Bronchial epithelial cell (primary cell): Measurements from ENCODE around the gene HOXC10. TPM values are rescaled to one million over a fixed set of nuclear protein-coding genes. Genes with fewer than 3 reads are reported as not detected.

Source experiments
- DNase-seq: peaks from one replicate; pipeline ENCODE4 v3.0.0-alpha.2; 2010; ENCODE audit warnings: low read depth
- FAIRE-seq: peaks from 2 replicates; lab custom pipeline; 2011; peaks lifted over from hg19 to GRCh38; lab: Jason Lieb, UNC
- H3K27me3 ChIP-seq: 2 replicates; pipeline ENCODE4 v1.5.1; 2011; ENCODE audit warnings: low read length; ENCODE audit not compliant: control insufficient read depth, insufficient read depth
- H3K36me3 ChIP-seq: 2 replicates; pipeline ENCODE4 v1.5.1; 2011; ENCODE audit warnings: low read length; ENCODE audit not compliant: control insufficient read depth, insufficient read depth
- H3K4me3 ChIP-seq: 2 replicates; pipeline ENCODE4 v1.5.1; 2011; ENCODE audit warnings: mild to moderate bottlenecking, low read depth, low read length, control low read depth
- total RNA-seq: library from RNA; depleted of rRNA; stranded (reverse); fragments of >200 nt; gene quantifications from 2 replicates; pipeline ENCODE4 v1.2.1, GENCODE V29; 2014
- TF ChIP-seq, protein P1 (sequence below): IDR thresholded peaks from 2 replicates; pipeline ENCODE4 v1.5.1; 2011; ENCODE audit warnings: mild to moderate bottlenecking, moderate library complexity, low read length, control low read depth, inconsistent platforms; ENCODE audit not compliant: insufficient read depth, severe bottlenecking

Gene HOXC10
- total RNA-seq, 1 donor from 2014 or later, result not detected

DNA sequence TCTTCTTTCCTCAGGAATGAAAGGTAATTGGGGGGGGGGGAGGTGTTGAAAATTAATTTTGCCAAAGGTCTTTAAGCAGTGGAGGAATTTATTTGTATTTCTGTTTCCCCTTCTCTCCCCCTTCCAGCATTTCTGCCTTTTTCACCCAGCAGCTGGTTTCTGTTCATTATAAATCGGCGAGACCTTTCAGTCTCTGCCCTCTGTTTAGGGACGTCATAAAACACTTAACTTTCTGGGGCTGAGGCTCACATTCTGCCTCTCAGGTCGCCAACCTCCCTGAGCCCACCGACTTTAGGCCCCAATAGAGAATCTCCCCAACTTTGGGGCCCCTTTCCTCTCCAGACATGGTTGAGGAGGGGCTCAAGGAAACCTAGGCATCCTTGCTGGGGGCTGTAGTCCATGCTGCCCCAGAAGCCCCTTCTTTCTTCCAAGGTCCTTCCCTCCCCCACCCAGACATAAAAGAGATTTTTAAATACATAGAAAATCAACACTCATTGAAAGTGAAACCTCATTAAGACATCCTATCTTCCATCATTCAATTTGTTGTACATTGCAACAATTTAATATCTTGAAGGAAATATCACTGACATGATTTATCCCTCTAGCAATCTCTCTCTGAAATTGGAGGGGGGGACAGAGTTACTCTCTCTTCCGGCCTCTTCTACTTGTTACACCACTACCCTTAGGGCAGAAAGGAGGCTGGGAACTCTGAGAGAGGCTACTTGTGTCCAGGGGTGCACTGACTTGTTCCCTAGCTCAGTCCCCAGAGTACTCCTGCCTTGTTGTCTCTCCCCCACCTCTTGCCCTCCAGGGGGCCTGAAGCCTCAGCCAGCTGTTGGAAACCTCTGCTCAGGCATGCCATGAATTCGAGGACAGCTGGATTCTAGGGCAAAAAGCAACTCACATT lies 40.8 kb downstream of the HOXC10 start:
- no peaks in the 10 kb centered on the region for H3K36me3 ChIP-seq
- TF ChIP-seq, protein P1, sequence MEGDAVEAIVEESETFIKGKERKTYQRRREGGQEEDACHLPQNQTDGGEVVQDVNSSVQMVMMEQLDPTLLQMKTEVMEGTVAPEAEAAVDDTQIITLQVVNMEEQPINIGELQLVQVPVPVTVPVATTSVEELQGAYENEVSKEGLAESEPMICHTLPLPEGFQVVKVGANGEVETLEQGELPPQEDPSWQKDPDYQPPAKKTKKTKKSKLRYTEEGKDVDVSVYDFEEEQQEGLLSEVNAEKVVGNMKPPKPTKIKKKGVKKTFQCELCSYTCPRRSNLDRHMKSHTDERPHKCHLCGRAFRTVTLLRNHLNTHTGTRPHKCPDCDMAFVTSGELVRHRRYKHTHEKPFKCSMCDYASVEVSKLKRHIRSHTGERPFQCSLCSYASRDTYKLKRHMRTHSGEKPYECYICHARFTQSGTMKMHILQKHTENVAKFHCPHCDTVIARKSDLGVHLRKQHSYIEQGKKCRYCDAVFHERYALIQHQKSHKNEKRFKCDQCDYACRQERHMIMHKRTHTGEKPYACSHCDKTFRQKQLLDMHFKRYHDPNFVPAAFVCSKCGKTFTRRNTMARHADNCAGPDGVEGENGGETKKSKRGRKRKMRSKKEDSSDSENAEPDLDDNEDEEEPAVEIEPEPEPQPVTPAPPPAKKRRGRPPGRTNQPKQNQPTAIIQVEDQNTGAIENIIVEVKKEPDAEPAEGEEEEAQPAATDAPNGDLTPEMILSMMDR, result no peak
- FAIRE-seq, result no peak
- H3K27me3 ChIP-seq, result peaks cover 75% of the 10 kb centered on the region
- H3K4me3 ChIP-seq, result no peak overlapping the region
- no peak for DNase-seq

DNA sequence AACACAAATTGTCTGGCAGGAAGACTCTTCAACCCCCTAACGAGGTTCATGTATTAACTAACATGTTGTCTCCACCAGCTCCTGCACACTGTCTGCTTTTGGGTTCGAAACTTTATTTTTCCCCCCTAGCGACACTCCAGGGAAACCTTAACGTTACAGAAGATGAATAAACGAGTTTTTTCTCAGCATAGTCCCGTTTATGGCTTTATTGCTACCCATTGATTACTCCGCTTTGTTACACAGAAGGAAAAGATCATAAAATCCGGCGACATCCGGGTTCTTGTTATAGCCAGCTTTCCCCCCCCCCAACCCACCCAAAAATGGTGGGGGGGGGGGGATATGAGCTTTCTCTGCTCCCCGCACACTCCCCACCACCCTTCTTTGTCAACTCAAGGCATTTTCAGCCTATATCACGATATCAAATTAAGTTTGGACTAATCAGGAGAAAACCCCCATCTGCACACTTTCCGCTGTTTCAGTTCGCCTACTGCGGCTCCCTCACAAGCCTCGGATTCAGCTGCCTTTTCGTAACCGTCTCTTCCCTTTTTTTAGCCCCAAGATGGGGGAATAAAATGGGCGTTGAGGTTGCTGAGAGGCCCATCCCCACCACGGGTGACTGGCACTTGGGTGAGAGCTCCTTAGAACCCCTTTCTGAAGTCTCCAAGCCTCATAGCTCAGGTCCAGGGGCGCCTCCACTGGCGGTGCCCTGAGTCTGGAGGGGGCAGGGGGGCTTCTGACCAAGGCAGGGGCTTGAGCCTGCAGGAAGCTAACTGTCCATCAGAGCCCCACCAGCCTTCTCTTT lies 41.9 kb downstream of the HOXC10 start:
- Histone ChIP-seq H3K4me3 (no peak overlapping the region), H3K27me3 (peaks cover 77% of the 10 kb centered on the region), H3K36me3 (no peaks in the 10 kb centered on the region)
- DNase-seq, result no peak
- TF ChIP-seq, protein P1, result no peak
- no peak for FAIRE-seq

DNA sequence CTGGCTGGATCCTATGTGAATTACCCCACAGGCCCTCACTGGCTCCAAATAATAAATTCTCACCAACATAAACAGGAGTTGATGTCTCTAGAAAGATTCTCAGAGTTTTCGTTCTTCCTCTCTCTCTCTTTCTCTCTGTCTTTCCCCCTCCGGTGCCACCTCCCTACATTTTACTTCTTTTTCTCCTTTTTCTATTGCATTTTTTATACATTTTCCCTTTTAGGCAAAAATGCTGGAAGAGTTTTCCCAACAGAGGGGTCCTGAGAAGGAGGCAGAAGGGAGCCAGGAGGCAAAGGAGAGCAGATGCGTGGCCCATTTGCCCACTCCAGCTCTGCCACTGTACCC lies 42.5 kb downstream of the HOXC10 start:
- DNase-seq (no peak), FAIRE-seq (no peak)
- H3K27me3 ChIP-seq, result peaks cover 79% of the 10 kb centered on the region

DNA sequence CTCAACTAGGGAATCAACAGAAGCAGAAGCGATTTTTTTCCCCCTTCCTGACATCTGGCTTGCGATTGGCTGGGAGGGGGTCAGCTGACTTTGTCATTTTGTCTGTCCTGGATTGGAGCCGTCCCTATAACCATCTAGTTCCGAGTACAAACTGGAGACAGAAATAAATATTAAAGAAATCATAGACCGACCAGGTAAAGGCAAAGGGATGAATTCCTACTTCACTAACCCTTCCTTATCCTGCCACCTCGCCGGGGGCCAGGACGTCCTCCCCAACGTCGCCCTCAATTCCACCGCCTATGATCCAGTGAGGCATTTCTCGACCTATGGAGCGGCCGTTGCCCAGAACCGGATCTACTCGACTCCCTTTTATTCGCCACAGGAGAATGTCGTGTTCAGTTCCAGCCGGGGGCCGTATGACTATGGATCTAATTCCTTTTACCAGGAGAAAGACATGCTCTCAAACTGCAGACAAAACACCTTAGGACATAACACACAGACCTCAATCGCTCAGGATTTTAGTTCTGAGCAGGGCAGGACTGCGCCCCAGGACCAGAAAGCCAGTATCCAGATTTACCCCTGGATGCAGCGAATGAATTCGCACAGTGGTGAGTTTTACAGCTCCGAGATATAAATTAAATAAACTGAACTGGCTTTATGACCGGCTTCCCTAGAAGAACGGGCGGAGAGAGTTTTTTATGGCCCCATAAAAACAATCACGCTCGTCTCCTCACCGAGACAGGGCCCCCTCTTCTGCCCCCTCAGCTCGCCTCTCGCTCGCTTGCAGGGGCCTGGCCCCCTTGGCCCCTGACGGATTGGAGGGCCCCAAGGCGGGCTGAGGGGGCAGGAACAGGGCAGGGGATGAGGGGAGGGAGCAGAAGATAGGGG lies 43.6 kb downstream of the HOXC10 start, which contains the start of gene HOXC6:
Gene HOXC6 (plus strand): TSS at position 127 of the 888 bp plus-strand sequence. CDS start 82 bp downstream, at position 209.
- Histone ChIP-seq H3K27me3 (peaks cover 80% of the 10 kb centered on the region), H3K4me3 (no peak within 1 kb of the TSS), H3K36me3 (no peaks in the 10 kb centered on the region)
- FAIRE-seq (no peak), DNase-seq (no peak)
- TF ChIP-seq, protein P1, result no peak

More for the DNA sequence above, 42.5 kb downstream of the HOXC10 start:
- Histone ChIP-seq H3K4me3 (no peak overlapping the region), H3K36me3 (no peaks in the 10 kb centered on the region)
- TF ChIP-seq, protein P1, result no peak
